ENCODE results near the gene LRPAP1.
"Not testable (repeated sequence)": the region's sequence is repeated elsewhere in the genome, so short reads cannot be mapped to it uniquely, and the experiment has no call there.

The LRPAP1 gene

DNA sequence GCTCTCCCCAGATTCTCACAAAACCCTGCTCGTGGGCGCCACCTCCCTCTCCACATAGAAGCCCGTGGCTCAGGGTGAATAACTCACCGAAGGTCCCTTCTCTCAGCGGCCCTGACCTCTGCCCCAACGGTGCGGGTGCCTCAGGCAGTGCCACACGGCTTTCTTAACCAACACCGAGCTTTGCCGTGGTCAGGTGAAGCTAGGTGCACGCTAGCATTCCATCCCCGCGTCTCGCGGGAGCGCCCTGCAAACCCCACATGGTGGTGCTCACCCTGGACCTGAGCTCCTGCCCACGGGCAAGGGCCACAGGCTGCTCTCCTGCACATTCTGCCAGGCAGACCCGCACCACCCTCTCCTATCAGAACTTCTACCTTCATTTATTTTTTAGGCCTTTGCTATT is 18.4 kb downstream of the LRPAP1 start:
- TF ChIP-seq, protein P1, sequence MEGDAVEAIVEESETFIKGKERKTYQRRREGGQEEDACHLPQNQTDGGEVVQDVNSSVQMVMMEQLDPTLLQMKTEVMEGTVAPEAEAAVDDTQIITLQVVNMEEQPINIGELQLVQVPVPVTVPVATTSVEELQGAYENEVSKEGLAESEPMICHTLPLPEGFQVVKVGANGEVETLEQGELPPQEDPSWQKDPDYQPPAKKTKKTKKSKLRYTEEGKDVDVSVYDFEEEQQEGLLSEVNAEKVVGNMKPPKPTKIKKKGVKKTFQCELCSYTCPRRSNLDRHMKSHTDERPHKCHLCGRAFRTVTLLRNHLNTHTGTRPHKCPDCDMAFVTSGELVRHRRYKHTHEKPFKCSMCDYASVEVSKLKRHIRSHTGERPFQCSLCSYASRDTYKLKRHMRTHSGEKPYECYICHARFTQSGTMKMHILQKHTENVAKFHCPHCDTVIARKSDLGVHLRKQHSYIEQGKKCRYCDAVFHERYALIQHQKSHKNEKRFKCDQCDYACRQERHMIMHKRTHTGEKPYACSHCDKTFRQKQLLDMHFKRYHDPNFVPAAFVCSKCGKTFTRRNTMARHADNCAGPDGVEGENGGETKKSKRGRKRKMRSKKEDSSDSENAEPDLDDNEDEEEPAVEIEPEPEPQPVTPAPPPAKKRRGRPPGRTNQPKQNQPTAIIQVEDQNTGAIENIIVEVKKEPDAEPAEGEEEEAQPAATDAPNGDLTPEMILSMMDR (conservative IDR thresholded peaks at IDR 0.05) = no peak
- H3K27ac ChIP-seq = no peak overlapping the region

DNA sequence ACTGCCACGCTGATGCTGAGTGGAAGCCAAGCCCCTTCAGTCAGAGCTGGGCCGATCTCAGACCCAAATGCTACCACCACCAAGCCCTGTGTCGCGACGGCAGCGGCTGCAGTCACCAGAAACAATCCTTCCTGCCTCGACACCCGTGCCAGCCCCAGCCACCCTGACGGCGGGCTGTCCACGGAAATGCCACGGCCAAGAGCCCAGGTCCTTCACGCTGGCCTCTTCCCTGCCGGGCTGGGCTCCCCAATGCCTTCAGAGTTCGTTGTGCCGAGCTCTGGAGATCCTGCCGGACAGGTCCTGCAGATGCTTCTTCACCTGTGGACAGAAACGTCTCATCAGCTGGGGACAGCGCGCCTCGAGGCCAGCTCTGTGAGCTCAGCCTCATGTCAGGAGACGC is 19.5 kb downstream of the LRPAP1 start:
- TF ChIP-seq, protein P1 (conservative IDR thresholded peaks at IDR 0.05) = no peak
- no peak overlapping the region for H3K27ac ChIP-seq

DNA sequence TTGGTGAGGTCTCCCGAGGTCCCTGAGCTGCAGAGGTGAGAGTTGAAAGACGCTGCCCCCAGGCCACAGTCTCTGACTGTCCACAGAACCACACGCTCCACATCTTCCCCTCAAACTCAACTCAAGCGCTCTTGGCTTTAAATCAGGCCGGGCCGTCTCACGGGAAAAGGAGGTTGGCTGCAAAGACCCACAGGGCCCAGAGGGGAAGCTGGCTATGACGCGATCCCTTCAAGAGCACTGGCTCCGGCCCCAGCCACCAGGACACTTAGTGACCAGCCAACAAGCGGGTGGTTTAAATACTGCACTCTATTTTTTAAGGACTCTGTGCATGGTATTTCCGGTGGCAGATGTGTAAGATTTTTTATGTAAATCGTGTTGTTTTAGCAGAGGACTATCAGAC is 19.9 kb downstream of the LRPAP1 start:
- no peak overlapping the region for H3K27ac ChIP-seq
- TF ChIP-seq, protein P1 (conservative IDR thresholded peaks at IDR 0.05) = no peak

DNA sequence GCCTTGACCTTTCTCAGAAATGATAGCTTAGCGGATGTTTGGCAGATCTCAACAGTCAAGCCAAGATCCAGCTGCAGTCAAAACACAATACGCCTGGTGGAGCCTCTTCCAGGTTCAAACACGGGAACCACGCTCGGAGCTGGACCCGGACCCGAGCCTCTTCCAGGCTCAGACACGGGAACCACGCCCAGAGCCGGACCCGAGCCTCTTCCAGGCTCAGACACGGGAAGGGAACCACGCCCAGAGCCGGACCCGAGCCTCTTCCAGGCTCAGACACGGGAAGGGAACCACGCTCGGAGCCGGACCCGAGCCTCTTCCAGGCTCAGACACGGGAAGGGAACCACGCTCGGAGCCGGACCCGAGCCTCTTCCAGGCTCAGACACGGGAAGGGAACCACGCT is 20.6 kb downstream of the LRPAP1 start:
- H3K27ac ChIP-seq = not testable (repeated sequence)

DNA sequence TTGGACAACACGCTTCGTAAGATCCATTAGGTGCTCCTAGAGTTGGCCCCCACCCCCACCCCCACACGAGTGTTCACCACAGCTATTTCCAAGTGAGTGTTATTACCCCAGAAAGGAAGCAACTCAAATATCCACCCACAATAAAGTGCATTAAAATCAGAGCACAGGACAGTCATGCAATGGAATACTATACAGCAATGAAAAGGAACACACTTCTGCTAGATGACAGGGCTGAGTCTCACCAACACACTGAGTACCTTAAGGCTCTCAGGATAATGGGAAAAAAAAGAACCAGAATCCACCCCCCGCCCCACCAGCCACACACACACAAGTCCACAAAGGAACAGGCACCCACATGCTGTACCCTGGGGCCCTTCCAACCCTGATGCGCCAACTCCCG is 21.0 kb downstream of the LRPAP1 start:
- TF ChIP-seq, protein P1 (conservative IDR thresholded peaks at IDR 0.05) = no peak

DNA sequence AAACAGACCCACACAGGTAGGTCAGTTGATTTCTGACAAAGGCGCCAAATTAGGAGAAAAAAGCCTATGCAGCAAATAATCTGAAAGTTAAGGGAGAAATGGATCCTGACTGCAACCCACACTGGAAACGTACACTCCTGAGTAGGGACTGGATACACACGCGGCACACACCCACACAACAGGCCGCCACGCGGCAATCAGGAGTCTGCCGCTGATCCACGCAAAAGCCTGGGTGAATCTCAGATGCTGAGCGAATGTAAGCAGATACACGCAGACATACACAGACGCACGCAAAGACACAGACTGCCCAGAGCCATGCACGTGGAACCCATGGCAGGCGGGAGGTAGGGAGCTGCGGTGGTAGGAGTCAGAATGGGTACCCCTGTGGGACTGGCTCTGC is 21.7 kb downstream of the LRPAP1 start:
- TF ChIP-seq, protein P1 (conservative IDR thresholded peaks at IDR 0.05) = no peak
- no peak overlapping the region for H3K27ac ChIP-seq

More for the DNA sequence above, 21.0 kb downstream of the LRPAP1 start:
- no peak overlapping the region for H3K27ac ChIP-seq

DNA sequence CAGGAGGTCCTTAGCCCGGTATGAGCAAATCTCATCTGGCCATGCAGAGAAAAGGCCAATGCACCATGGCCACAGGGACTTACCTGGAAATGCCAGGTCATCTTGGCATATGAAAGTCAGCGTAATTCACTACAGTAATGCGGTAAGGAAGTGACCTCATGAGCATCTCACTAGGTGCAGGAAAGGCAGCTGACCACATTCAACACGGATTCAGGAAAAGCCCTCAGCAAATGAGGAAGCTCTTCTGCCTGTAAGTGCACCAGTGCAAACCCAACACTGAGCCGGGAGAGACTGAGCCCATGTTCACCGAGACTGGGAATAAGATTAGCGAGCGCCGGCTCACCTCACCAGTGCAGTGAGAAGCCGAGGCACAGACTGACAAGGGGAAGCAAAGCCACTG is 23.7 kb downstream of the LRPAP1 start:
- TF ChIP-seq, protein P1 (conservative IDR thresholded peaks at IDR 0.05) = no peak
- H3K27ac ChIP-seq = no peak overlapping the region

DNA sequence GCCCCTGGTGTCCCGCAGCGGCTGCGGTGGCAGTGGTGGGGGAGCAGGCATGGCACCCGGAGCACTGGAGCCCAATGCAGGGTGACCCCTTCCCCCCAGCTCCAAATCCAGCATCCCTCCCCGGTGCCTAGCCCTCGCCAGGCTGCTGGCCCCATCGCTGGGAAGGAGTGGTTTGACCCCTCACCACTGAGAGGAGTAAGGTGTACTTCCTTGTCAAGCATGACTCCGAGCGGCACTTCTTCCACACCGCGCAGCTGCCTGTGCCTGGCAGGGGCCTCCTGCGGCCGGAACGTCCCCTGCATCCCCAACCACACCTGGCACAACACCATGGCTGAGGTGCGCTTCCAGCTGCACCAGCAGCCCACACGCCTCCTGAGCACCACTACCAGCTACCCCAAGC is 27.0 kb downstream of the LRPAP1 start:
- TF ChIP-seq, protein P1 (conservative IDR thresholded peaks at IDR 0.05) = no peak
- H3K27ac ChIP-seq = no peak overlapping the region

Data from VCaP (cell line).